ENCODE results near the gene CD58.
A peak's percentile ranks its signal among the peaks of the same experiment; 100 is the strongest.

Gene CD58

GRCh38 chr1:116465845-116466685 lies 104.8 kb downstream of the CD58 start:
- DNase-seq (ENCODE audit: low spot score): peak; percentile 47

- no peak for DNase-seq (ENCODE audit: low spot score)
Measured at GRCh38 chr1:116465477-116465844, 105.4 kb downstream of the CD58 start.
